ENCODE measurements around the gene MAP6D1. TPM values are rescaled to one million over a fixed set of nuclear protein-coding genes. Genes with fewer than 3 reads are reported as not detected.
A peak's percentile ranks its signal among the peaks of the same experiment; 100 is the strongest.

The MAP6D1 gene
- total RNA-seq, 1 donor from 2014 or later, result 1.9 TPM

DNA sequence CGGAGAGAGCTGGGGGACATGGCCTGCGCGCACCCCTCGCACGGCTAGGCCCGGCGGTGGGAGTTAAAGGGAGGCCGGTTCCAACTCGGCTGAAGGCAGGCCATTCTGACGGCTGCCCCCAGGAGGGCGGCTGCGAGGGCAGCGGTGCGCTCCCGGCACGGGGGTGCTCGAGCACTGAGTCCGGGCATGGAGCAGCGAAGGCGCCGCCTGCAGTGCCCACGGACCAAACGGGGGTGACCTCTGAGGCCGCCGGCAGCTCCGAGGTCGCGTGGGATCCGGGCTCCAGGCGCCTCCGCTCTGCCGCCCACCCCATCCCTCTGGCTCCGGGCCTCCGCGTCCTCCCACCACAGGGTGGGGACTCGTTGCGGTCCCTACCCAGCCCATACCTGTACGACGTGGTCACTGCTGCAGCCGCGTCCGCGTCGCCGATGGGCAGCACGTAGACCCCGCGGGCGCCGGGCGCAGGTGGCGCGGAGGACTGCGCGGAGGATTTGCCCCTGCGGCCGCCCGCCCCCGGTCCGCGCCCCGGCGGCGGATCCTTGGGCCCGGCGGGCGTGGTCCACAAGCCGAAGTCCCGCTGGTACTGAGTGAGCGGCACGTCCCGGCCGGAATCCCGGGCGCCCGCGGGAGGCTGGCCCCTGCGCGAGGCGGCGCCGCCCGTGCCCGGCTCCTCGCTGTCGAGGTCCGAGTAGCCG, 469 bp downstream of the MAP6D1 start:
- peaks cover 9% of the 10 kb centered on the region for H3K4me1 Mint-ChIP-seq (ENCODE audit: low read depth)
- no peaks in the 10 kb centered on the region for H3K9me3 Mint-ChIP-seq (ENCODE audit: low read depth)
- H3K27me3 Mint-ChIP-seq, result peaks cover 13% of the 10 kb centered on the region
- DNase-seq (ENCODE audit: low spot score, unreplicated experiment), result peak; percentile 21
- H3K4me3 Mint-ChIP-seq (ENCODE audit: low read depth), result peak overlapping the region; percentile 69
- H3K36me3 Mint-ChIP-seq (ENCODE audit: insufficient read depth), result no peaks in the 10 kb centered on the region
- no peak overlapping the region for H3K27ac Mint-ChIP-seq
- TF ChIP-seq, protein P1, sequence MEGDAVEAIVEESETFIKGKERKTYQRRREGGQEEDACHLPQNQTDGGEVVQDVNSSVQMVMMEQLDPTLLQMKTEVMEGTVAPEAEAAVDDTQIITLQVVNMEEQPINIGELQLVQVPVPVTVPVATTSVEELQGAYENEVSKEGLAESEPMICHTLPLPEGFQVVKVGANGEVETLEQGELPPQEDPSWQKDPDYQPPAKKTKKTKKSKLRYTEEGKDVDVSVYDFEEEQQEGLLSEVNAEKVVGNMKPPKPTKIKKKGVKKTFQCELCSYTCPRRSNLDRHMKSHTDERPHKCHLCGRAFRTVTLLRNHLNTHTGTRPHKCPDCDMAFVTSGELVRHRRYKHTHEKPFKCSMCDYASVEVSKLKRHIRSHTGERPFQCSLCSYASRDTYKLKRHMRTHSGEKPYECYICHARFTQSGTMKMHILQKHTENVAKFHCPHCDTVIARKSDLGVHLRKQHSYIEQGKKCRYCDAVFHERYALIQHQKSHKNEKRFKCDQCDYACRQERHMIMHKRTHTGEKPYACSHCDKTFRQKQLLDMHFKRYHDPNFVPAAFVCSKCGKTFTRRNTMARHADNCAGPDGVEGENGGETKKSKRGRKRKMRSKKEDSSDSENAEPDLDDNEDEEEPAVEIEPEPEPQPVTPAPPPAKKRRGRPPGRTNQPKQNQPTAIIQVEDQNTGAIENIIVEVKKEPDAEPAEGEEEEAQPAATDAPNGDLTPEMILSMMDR (IDR thresholded peaks at IDR 0.05; ENCODE audit: unreplicated experiment), result no peak

DNA sequence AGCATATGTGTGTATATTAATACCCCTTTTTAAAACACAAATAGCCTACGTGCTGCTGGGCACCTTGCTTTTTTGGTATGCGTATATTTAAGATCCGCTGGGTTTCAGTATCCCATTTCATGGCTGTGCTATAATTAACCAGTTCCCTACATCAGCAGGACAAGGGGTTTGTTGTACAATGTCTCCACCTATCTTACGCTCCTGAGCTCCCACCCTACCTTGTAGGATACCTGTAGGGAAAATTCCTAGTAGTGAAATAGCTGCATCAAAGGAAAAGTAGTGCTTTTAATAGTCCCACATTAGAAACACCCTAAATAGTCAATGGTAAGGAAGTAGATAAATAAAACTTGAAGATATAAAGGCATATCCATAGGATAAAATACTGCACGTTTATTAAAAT, 1.4 kb downstream of the MAP6D1 start:
- H3K27ac Mint-ChIP-seq, result peak overlapping the region; percentile 69

DNA sequence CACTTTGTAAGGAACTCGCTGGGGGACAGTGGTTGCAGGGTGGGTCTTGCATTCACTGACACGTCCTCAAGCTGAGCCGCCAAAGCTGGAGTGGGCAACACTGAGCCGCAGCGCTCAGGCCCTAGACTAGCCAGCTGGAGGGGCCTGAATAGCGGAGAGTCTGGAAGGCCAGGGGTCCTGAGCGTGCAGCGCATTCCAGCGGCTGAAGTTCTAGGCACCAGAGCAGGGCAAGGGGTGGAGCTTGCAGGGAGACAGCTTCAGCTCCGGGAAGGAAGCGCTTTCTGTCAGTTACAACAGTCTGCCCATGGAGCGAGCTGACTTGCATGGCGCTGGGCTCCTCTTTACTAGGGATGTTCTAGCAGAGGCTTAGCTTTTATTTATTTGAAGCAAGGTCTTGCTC, 2.7 kb downstream of the MAP6D1 start:
- TF ChIP-seq, protein P1 (IDR thresholded peaks at IDR 0.05; ENCODE audit: unreplicated experiment), result no peak
- DNase-seq (ENCODE audit: low spot score, unreplicated experiment), result no peak
- Mint-ChIP-seq H3K4me1 (ENCODE audit: low read depth) (peaks cover 9% of the 10 kb centered on the region), H3K27ac (no peak overlapping the region), H3K4me3 (ENCODE audit: low read depth) (no peak overlapping the region), H3K27me3 (peaks cover 13% of the 10 kb centered on the region), H3K9me3 (ENCODE audit: low read depth) (no peaks in the 10 kb centered on the region), H3K36me3 (ENCODE audit: insufficient read depth) (no peaks in the 10 kb centered on the region)

More for the DNA sequence above, 1.4 kb downstream of the MAP6D1 start:
- no peak for DNase-seq (ENCODE audit: low spot score, unreplicated experiment)
- Mint-ChIP-seq H3K36me3 (ENCODE audit: insufficient read depth) (no peaks in the 10 kb centered on the region), H3K4me3 (ENCODE audit: low read depth) (peak overlapping the region; percentile 69), H3K9me3 (ENCODE audit: low read depth) (no peaks in the 10 kb centered on the region), H3K27me3 (peaks cover 13% of the 10 kb centered on the region), H3K4me1 (ENCODE audit: low read depth) (peaks cover 9% of the 10 kb centered on the region)
- TF ChIP-seq, protein P1 (IDR thresholded peaks at IDR 0.05; ENCODE audit: unreplicated experiment), result no peak

DNA sequence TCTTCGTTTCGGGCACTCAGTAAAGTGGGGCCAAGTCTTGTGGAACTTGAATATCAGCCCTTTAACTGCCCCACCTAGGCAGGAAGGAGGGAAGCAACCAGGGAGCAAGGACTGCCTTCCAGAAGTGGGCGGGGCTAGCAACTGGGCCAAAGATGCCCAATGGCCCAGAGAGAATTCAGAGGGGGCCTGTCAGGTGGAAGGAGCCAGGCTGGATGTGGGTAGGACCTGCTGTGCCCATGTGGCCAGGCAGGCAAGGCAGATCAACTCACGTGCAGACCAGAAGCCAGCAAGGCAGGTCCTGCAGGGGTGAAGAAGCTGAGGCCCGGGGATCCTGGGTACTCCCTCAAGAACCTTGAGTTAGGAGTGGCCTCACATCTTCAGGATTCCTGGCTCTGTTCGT, 5.5 kb downstream of the MAP6D1 start:
- TF ChIP-seq, protein P1 (IDR thresholded peaks at IDR 0.05; ENCODE audit: unreplicated experiment), result no peak
- Mint-ChIP-seq H3K4me1 (ENCODE audit: low read depth) (peaks cover 6% of the 10 kb centered on the region), H3K4me3 (ENCODE audit: low read depth) (no peak overlapping the region), H3K9me3 (ENCODE audit: low read depth) (no peaks in the 10 kb centered on the region), H3K36me3 (ENCODE audit: insufficient read depth) (peaks cover 2% of the 10 kb centered on the region), H3K27ac (no peak overlapping the region), H3K27me3 (peaks cover 13% of the 10 kb centered on the region)
- DNase-seq (ENCODE audit: low spot score, unreplicated experiment), result no peak

DNA sequence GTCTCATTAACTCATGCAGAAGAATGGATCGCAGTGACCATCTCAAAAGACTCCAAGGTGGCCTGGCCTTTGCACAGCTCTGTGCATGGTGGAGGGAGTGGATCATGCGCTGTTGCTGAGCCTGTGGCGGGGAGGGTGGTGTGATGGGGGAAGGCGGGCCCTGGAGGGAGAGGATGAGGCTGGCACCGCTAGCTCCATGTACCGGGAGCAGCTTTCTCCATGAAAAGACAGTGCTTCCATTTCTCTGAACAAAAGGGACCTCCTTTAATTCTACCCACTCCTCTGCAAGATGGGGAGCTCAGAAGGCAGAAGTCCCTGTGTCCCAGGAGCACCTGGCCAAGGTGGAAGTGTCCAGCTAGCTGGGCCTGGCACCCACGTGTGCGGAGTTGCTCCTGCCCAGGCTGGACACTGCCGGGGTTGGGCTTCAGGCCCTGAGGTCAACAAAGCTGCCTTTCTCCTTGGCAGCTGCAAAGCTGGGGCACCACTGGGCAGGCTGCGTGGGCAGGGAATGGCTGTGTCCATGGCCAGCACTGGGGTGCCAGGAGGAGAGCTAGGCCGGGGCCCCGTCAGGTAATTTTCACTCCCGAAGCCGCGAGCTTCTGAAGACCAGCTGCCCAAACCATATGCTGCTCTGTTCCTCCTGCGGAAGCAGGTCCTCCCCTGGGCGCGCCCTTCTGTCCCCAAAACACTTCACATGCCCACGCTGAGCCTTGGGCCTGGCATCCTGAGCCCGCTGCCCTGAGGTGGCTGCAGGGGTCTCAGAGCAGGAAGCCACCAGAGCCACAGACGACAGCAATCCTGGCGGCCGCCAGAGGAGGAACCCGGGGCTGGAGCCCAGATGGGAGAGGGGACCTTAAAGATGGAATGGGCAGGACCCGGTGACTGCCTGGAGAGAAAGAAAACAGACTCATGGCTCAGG, 6.4 kb downstream of the MAP6D1 start:
- H3K4me3 Mint-ChIP-seq (ENCODE audit: low read depth), result no peak overlapping the region
- H3K36me3 Mint-ChIP-seq (ENCODE audit: insufficient read depth), result peaks cover 5% of the 10 kb centered on the region

More for the DNA sequence above, 6.4 kb downstream of the MAP6D1 start:
- TF ChIP-seq, protein P1 (IDR thresholded peaks at IDR 0.05; ENCODE audit: unreplicated experiment), result no peak
- Mint-ChIP-seq H3K27me3 (peaks cover 7% of the 10 kb centered on the region), H3K27ac (no peak overlapping the region), H3K4me1 (ENCODE audit: low read depth) (peaks cover under 1% of the 10 kb centered on the region), H3K9me3 (ENCODE audit: low read depth) (no peaks in the 10 kb centered on the region)
- DNase-seq (ENCODE audit: low spot score, unreplicated experiment), result no peak

Measured in progenitor cell of endocrine pancreas (in vitro differentiated cells).